Dendritic cell treated with granulocyte-macrophage colony-stimulating factor and Interleukin-4, amounts not matched to agents 40 ng/mL and 50 ng/mL, for 4 days (primary cell): ENCODE data around the gene PPA1.
"Not testable (repeated sequence)": the region's sequence is repeated elsewhere in the genome, so short reads cannot be mapped to it uniquely, and the experiment has no call there.

Experiments
- H3K27ac Mint-ChIP-seq: one replicate; pipeline ENCODE4 v1.8.0; 2022; ENCODE audit warnings: mild to moderate bottlenecking, mixed read lengths
- H3K27me3 Mint-ChIP-seq: one replicate; pipeline ENCODE4 v1.8.0; 2022; ENCODE audit warnings: mild to moderate bottlenecking, mixed read lengths
- H3K36me3 Mint-ChIP-seq: one replicate; pipeline ENCODE4 v1.8.0; 2022; ENCODE audit warnings: low read depth, mixed read lengths
- H3K4me1 Mint-ChIP-seq: one replicate; pipeline ENCODE4 v1.8.0; 2022; ENCODE audit warnings: low read depth, mixed read lengths
- H3K4me3 Mint-ChIP-seq: one replicate; pipeline ENCODE4 v1.8.0; 2022; ENCODE audit warnings: mild to moderate bottlenecking, moderate library complexity, mixed read lengths
- H3K9me3 Mint-ChIP-seq: one replicate; pipeline ENCODE4 v1.8.0; 2022; ENCODE audit warnings: mixed read lengths
- intact Hi-C: fragments of 100-400 bp; cut with micrococcal nuclease; formaldehyde crosslinking; loops from one replicate; pipeline ENCODE4 v1.15.0; 2022

Gene PPA1

GRCh38 chr10:70265032-70265689 is 31.9 kb upstream of the PPA1 start:
- H3K9me3 Mint-ChIP-seq: peaks cover 14% of the 10 kb centered on the region
- H3K27me3 Mint-ChIP-seq: peaks cover 69% of the 10 kb centered on the region
- H3K27ac Mint-ChIP-seq: no peak overlapping the region
- intact Hi-C loops: loop anchor here (5.0 kb wide), 1 partner anchor 97 kb away; no protein-coding TSS in a partner anchor
- peaks cover 7% of the 10 kb centered on the region for H3K36me3 Mint-ChIP-seq
- H3K4me1 Mint-ChIP-seq: peaks cover 20% of the 10 kb centered on the region
- no peak overlapping the region for H3K4me3 Mint-ChIP-seq

GRCh38 chr10:70260734-70261133 is 27.5 kb upstream of the PPA1 start:
- intact Hi-C loops: no loop called here
- H3K27me3 Mint-ChIP-seq: peaks cover 84% of the 10 kb centered on the region
- peaks cover 7% of the 10 kb centered on the region for H3K36me3 Mint-ChIP-seq
- peaks cover 6% of the 10 kb centered on the region for H3K4me1 Mint-ChIP-seq
- no peak overlapping the region for H3K27ac Mint-ChIP-seq
- no peak overlapping the region for H3K4me3 Mint-ChIP-seq
- peaks cover 14% of the 10 kb centered on the region for H3K9me3 Mint-ChIP-seq

- peaks cover 7% of the 10 kb centered on the region for H3K36me3 Mint-ChIP-seq
- no peak overlapping the region for H3K27ac Mint-ChIP-seq
- no peak overlapping the region for H3K4me3 Mint-ChIP-seq
- H3K4me1 Mint-ChIP-seq: peaks cover 11% of the 10 kb centered on the region
- intact Hi-C loops: no loop called here
- peaks cover 14% of the 10 kb centered on the region for H3K9me3 Mint-ChIP-seq
- H3K27me3 Mint-ChIP-seq: peaks cover 84% of the 10 kb centered on the region
These were observed 27.0 kb upstream of the PPA1 start for GRCh38 chr10:70260259-70260658.

GRCh38 chr10:70258216-70258615 is 25.0 kb upstream of the PPA1 start:
- Mint-ChIP-seq H3K4me1 (peaks cover 14% of the 10 kb centered on the region), H3K9me3 (peaks cover 14% of the 10 kb centered on the region), H3K27ac (no peak overlapping the region), H3K4me3 (no peak overlapping the region), H3K27me3 (peaks cover 86% of the 10 kb centered on the region), H3K36me3 (peaks cover 7% of the 10 kb centered on the region)
- intact Hi-C loops: no loop called here

GRCh38 chr10:70257816-70258215 is 24.6 kb upstream of the PPA1 start:
- intact Hi-C loops, H3K4me3 Mint-ChIP-seq, H3K36me3 Mint-ChIP-seq, H3K27ac Mint-ChIP-seq: not testable (repeated sequence)
- H3K27me3 Mint-ChIP-seq: peaks cover 89% of the 10 kb centered on the region
- peaks cover 14% of the 10 kb centered on the region for H3K9me3 Mint-ChIP-seq
- peaks cover 14% of the 10 kb centered on the region for H3K4me1 Mint-ChIP-seq

- intact Hi-C loops: no loop called here
- Mint-ChIP-seq H3K4me1 (peaks cover 14% of the 10 kb centered on the region), H3K4me3 (no peak overlapping the region), H3K36me3 (peaks cover 4% of the 10 kb centered on the region), H3K27me3 (peaks cover 93% of the 10 kb centered on the region), H3K9me3 (peaks cover 8% of the 10 kb centered on the region), H3K27ac (no peak overlapping the region)
These were observed 23.2 kb upstream of the PPA1 start for GRCh38 chr10:70256463-70256862.

GRCh38 chr10:70255329-70256299 is 22.4 kb upstream of the PPA1 start:
- Mint-ChIP-seq H3K27ac (no peak overlapping the region), H3K27me3 (peaks cover 92% of the 10 kb centered on the region), H3K36me3 (no peaks in the 10 kb centered on the region), H3K4me1 (peaks cover 14% of the 10 kb centered on the region), H3K9me3 (no peaks in the 10 kb centered on the region), H3K4me3 (peak overlapping the region; percentile 45)
- intact Hi-C loops: loop anchor here (2.0 kb wide), 1 partner anchor 17 kb away; no protein-coding TSS in a partner anchor

GRCh38 chr10:70254778-70255328 is 21.6 kb upstream of the PPA1 start:
- H3K4me3 Mint-ChIP-seq: peak overlapping the region; percentile 45
- H3K27me3 Mint-ChIP-seq: peaks cover 88% of the 10 kb centered on the region
- H3K4me1 Mint-ChIP-seq: peaks cover 14% of the 10 kb centered on the region
- no peaks in the 10 kb centered on the region for H3K36me3 Mint-ChIP-seq
- H3K27ac Mint-ChIP-seq: no peak overlapping the region
- intact Hi-C loops: loop anchor here (2.0 kb wide), 1 partner anchor 16 kb away; no protein-coding TSS in a partner anchor
- H3K9me3 Mint-ChIP-seq: no peaks in the 10 kb centered on the region

GRCh38 chr10:70253878-70254765 is 20.9 kb upstream of the PPA1 start:
- H3K4me3 Mint-ChIP-seq: no peak overlapping the region
- no peak overlapping the region for H3K27ac Mint-ChIP-seq
- H3K4me1 Mint-ChIP-seq: peaks cover 14% of the 10 kb centered on the region
- H3K9me3 Mint-ChIP-seq: no peaks in the 10 kb centered on the region
- intact Hi-C loops: loop anchor here (2.0 kb wide), 1 partner anchor 15 kb away; no protein-coding TSS in a partner anchor
- no peaks in the 10 kb centered on the region for H3K36me3 Mint-ChIP-seq
- H3K27me3 Mint-ChIP-seq: peaks cover 84% of the 10 kb centered on the region

GRCh38 chr10:70250961-70251680 is 17.9 kb upstream of the PPA1 start:
- intact Hi-C loops: no loop called here
- H3K4me1 Mint-ChIP-seq: peaks cover 12% of the 10 kb centered on the region
- peaks cover 71% of the 10 kb centered on the region for H3K27me3 Mint-ChIP-seq
- H3K9me3 Mint-ChIP-seq: no peaks in the 10 kb centered on the region
- no peak overlapping the region for H3K4me3 Mint-ChIP-seq
- H3K36me3 Mint-ChIP-seq: no peaks in the 10 kb centered on the region
- H3K27ac Mint-ChIP-seq: no peak overlapping the region

- Mint-ChIP-seq H3K4me1 (no peaks in the 10 kb centered on the region), H3K36me3 (no peaks in the 10 kb centered on the region), H3K27ac (no peak overlapping the region), H3K9me3 (no peaks in the 10 kb centered on the region), H3K27me3 (peaks cover 53% of the 10 kb centered on the region), H3K4me3 (no peak overlapping the region)
- intact Hi-C loops: no loop called here
These were observed 14.1 kb upstream of the PPA1 start for GRCh38 chr10:70247360-70247759.

- intact Hi-C loops: no loop called here
- Mint-ChIP-seq H3K27ac (no peak overlapping the region), H3K4me1 (no peaks in the 10 kb centered on the region), H3K36me3 (no peaks in the 10 kb centered on the region), H3K9me3 (no peaks in the 10 kb centered on the region), H3K4me3 (no peak overlapping the region), H3K27me3 (peaks cover 35% of the 10 kb centered on the region)
These were observed 7.9 kb upstream of the PPA1 start for GRCh38 chr10:70241081-70241480.

GRCh38 chr10:70239986-70240385 is 6.8 kb upstream of the PPA1 start:
- peaks cover 29% of the 10 kb centered on the region for H3K27me3 Mint-ChIP-seq
- H3K27ac Mint-ChIP-seq, H3K4me1 Mint-ChIP-seq, H3K36me3 Mint-ChIP-seq, H3K4me3 Mint-ChIP-seq, H3K9me3 Mint-ChIP-seq: not testable (repeated sequence)
- intact Hi-C loops: loop anchor here (2.0 kb wide), 1 partner anchor 15 kb away; no protein-coding TSS in a partner anchor
